GM18502 (cell line): ENCODE measurements around the gene OFD1.
A peak's percentile ranks its signal among the peaks of the same experiment; 100 is the strongest.

Experiments used
- ATAC-seq: cut with Tn5 transposase; IDR thresholded peaks from one replicate; pipeline ENCODE4 v1.9.1; 2021; ENCODE audit warnings: mild to moderate bottlenecking; ENCODE audit not compliant: unreplicated experiment, poor library complexity

The OFD1 gene

GRCh38 chrX:13734278-13735172, at the start of gene OFD1, which contains the start of gene TRAPPC2:
OFD1 (plus strand) TSS chrX:13734748; CDS start chrX:13735072, 324 bp downstream.
TRAPPC2 (minus strand) TSS chrX:13734620; CDS start chrX:13719963, 14,657 bp downstream.
- peak; percentile 94 for ATAC-seq

- no peak for ATAC-seq
Measured at GRCh38 chrX:13685126-13685763, 49.3 kb upstream of the OFD1 start.

- ATAC-seq: no peak
Measured at GRCh38 chrX:13687203-13687602, 47.3 kb upstream of the OFD1 start.

DNA sequence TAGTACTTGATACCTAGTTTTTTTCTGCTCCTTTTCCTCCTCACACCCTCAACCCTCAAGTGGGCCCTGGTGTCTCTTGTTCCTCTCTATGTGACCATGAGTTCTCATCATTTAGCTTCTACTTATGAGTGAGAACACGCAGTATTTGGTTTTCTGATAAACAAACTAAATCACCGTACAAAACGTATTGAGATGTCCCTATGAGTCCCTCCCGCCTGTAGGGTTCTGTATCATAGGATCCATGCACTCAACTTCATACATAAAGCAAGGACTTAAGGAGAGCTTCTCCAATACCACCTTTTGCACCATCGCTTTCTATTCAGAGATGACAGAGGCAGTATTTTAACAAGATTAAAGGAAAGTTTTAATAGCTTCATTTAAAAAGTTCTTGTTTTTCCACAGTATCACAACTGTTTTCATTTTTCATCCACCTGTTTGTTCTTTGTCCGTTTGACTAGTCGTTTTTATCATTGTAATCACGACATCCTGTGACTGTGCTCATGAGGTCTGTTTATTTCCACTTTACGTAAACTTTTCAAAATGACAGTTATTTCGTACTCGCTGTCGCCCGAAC, 46.1 kb upstream of the OFD1 start:
- ATAC-seq: no peak

DNA sequence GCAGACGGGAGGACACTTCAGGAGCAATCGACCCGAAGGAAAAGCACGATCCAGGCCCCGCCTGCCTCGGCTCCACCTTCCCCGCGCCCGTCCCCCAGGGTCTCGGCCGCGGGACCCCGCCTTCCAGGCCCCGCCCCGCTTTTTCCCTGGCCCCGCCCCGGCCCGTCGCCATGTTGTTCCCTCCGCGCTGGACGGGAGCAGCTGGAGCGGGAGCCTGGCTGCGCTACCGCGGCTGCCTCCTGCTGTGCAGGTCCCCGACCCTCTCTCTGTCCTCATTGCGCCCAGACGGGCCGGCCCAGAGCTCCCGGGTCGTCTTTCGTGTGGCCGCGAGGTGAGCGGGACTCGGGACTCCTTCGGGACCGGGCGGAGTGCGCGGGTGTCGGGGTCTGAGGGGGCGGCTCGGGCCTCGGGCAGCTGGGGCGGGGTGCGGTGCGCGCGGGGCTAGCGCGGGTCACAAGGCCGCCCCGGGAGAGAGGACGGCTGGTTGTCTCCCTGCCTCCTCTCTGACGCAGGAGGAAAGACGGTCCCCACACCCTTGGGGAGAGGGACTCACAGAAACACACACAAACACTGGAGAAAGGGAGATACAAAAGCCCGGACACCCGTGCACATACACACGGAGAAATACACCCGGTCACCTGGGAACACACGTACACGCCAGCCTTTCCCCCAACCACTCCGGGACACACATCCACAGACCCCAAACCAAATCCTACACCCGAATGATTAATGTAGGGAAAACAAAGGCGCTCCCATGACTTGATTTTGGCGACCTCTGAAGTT, 45.4 kb upstream of the OFD1 start, which contains the start of gene RAB9A:
RAB9A (plus strand) TSS at position 171 of the 783 bp plus-strand sequence. CDS start 19,619 bp downstream, outside the sequence.
- peak; percentile 84 for ATAC-seq

DNA sequence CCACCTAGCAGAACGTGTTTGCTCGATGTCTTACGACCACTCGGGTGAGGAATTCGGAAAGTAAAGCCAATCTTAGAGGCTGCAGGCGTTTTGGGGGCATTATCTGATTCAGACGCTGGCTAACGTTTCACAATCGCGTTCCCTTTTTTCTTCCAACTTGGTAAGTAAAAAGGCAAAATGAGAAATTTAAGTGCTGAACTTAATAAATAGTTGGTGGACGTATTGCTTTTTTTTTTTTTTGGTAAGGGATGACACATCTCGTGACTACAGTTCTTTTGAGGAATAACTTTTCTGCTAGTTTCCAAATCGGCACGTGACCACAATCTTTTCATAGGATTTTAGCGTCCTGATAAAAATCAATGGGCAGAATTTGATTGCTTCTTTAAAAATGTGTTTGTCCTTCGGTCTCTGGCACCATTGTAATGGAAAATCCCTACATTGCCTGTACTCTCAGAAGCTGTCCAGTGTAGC, 44.8 kb upstream of the OFD1 start:
- no peak for ATAC-seq

- ATAC-seq: no peak
Measured at GRCh38 chrX:13690836-13691235, 43.7 kb upstream of the OFD1 start.

DNA sequence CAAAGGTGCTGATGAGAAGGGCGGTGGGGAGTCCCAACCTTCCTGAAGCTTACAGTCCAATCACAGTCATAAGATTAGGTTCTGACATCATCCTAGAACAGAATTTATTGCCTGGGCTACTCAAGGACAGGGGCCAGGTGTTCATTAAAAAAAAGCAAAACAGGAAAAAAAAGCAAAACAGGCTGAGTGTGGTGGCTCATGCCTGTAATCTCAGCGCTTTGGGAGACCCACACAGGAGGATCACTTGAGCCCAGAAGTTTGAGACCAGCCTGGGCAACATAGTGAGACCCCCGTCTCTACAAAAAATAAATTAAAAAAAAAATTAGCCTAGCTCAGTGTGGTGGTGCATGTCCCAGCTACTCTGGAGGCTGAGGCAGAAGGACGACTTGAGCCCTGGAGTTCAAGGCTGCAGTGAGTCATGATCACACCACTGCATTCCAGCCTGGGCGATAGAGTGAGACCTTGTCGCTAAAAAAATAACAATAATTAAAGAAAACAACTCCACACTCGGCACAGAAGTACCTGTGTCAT, 42.6 kb upstream of the OFD1 start:
- no peak for ATAC-seq

- ATAC-seq: no peak
Measured at GRCh38 chrX:13692771-13693231, 41.7 kb upstream of the OFD1 start.

DNA sequence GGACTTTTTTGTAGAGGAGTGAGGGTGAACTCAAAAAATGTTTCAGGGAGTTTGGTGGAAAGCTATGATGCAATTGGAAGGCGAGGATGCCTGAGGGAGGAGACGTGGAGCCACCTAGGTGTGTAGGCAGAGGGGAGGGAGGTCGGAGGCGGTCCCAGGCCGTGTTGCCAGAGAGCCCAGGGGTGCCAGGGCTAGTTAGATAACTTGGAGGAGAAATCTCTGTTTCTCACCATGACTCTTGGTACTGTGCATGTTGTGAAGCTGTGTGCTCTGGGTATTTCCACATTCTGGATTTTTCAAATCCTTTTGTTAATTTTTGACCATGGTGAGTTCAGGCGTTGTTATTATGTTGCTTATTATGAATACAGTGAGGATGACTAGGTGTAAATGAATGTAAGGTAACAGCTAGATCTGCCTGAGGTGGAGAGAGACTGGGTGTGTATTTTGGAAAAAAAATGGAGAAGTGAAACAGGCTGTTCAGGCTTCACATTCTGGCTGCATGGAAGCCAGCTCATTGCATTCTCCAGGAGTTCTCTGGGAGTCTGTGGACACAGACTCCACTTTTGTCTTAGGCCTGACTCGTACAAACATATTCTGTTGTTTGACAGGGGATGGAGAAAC, 41.1 kb upstream of the OFD1 start:
- ATAC-seq: no peak

DNA sequence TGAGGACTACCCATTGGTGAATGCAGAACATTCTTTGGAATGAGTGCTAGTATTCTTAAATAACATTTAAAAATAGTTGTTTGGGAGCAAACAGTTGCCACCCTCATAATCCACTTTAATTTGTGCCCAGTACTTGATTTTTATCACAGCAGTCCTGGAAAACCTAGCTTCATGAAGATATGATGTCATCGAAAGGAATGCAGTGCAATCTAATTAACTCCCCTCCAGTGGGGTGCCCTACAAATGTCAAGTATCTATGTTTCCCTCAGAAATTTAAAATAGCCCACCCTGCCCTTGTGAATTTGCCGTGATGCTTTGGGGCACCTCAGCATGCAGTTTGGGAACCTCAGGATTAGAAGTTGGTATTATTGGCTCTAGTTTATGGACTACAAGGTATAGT, 40.2 kb upstream of the OFD1 start:
- ATAC-seq: no peak

GRCh38 chrX:13694983-13695382, 39.6 kb upstream of the OFD1 start:
- ATAC-seq: no peak

DNA sequence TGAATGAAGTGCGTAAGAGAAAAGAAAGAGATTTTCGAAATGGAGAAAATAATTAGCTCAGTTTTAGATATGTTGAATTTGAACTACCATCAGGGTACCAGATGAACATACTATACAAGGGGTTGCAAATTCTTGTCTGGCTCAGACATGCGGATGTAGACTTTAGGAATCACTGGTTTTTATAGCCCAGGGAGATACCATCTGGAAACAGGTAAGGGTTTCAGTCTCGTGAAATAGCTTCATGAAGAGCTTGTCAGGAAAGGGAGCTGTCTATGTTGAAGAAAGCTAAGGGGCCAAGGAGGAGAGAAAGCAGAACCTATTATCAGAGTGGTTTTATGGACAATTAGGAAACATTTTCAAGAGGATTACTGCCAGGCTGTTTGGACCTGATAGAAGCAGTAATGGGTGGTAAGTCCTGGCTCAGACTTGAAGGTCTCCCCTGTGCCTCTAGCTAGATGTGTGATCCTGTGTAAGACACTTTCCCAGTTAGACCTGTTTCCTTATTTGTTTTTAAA, 38.9 kb upstream of the OFD1 start:
- no peak for ATAC-seq

DNA sequence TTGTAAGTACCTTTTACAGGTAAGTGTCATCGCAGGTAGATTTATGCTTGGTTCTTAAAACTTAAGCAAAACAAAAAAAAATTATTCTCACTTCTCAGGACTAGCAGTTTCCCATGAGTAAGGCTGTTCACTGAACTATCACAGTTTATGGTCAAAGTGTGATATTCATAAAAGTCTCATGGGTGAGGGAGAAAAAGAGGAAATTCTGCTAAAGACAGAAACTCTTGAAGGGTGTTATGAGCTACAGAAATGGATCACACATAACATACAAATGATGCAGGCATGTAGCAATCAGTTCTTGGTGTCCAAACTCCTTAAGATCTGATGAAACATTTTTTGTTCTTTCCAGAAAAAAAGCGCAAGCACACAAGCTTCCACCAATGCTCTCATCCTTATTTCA, 37.1 kb upstream of the OFD1 start:
- ATAC-seq: peak; percentile 59

GRCh38 chrX:13697976-13698375, 36.6 kb upstream of the OFD1 start:
- peak; percentile 23 for ATAC-seq

DNA sequence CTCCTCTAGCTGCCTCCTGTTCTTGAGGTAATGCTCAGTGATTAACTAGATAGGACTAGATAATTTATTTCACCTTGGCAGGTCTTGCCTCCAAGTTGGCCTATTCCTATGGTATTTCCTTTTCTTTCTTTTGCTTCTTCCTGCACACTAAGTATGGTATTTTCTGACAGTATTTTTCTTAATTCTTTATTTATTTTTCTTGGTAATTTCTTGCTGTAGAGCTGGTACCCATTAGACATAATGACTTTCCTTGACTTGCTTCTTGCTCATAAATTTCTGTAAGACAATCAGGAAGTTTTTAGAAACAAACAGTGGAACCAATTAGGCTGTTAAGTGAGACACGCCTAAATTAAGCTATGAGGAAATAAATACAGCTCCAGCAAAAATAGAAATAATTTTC, 36.1 kb upstream of the OFD1 start:
- no peak for ATAC-seq

DNA sequence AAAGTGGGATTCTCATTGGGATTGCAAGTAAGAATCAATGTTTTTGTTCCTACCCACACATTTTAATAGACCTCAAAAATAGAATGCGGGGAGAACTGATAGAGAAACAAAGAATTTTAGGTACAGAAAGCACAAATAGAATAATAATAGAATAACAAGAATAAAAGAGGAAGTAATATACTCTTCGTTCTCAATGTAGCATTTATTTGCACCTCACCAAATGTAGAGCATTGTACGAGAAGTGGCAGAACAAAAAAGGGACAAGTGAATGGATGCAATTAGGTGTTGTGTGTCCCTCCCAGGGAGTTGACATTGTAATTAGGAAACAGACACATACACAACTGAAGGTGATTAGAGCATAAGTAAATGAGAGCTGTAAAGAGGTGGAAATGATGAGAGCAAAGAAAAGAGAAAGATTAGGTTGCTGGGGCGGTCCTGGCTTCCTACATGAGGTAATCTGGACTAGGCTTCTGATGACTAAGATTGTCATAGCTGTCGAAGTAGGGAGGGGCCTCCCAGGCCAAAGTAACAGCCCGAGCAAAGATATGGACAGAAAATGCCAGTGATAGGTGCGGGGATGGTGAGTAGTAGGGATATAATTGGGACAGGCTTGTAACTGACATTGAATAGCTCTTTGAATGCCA, 35.2 kb upstream of the OFD1 start:
- peak; percentile 47 for ATAC-seq

DNA sequence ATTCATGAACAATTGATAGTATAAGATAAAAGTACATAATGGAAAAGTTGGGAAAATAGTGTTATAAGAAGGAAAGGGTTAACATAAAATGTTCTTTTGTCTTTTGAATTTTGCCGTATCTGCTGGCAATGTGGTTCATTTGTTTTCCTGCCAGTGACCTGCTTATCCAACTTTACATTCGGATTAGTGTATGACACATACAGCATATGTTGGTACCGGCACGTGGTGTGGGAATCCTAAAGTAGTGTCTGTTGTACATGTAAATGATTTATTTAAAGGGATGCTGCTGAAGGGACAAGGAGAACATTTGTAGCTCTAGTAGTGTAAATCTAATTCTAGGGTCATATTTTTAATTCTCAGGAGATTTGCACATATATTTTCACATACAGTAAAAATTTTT, 34.2 kb upstream of the OFD1 start:
- ATAC-seq: no peak
